GM21528 (cell line): ENCODE data around the gene SUDS3.

Source experiments
- ATAC-seq: cut with Tn5 transposase; IDR thresholded peaks from one replicate; pipeline ENCODE4 v1.9.1; 2021; ENCODE audit warnings: mild to moderate bottlenecking, moderate library complexity; ENCODE audit not compliant: unreplicated experiment, low FRiP score

SUDS3 gene

DNA sequence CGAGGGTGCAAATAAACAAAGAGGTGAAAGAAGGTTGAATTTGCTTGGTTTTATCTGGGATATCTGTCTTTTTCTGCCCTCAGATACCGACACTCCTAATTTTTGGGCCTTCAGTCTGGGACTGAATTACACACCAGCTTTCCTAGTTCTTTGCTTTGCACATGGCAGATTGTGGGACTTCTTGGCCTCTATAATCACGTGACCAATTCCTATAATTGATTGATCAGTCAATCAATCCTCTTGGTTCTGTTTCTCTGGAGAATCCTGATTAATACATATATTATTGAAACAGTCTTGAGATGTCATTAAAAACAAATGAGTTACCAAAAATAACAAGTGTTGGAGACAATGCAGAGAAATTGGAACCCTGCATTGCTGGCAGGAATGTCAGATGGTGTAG is 62.7 kb downstream of the SUDS3 start:
- ATAC-seq, result no peak

GRCh38 chr12:118446247-118446646 is 69.9 kb downstream of the SUDS3 start:
- ATAC-seq, result no peak

GRCh38 chr12:118447181-118447580 is 70.8 kb downstream of the SUDS3 start:
- no peak for ATAC-seq

- no peak for ATAC-seq
Observed at GRCh38 chr12:118448341-118448740, 72.0 kb downstream of the SUDS3 start.

DNA sequence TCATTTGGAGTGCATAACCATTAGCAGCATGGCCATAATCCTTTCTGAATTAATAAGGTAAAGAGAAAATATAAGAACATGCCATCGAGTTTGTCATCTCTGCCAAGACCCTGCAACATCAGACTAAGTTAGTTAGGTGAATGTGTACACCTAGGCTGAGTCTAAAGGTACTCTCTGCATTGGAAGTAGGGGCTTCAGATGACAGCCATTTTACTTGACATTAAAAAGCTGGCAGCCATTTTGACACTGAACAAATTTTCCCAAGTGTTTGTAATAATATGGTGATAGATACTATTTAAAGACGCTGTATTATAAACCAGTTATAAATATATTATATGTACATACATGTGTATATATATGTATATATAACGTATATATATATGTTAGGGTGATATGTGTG is 79.0 kb downstream of the SUDS3 start:
- ATAC-seq, result no peak

GRCh38 chr12:118456741-118457140 is 80.4 kb downstream of the SUDS3 start:
- ATAC-seq, result no peak

GRCh38 chr12:118459110-118459509 is 82.8 kb downstream of the SUDS3 start:
- no peak for ATAC-seq

DNA sequence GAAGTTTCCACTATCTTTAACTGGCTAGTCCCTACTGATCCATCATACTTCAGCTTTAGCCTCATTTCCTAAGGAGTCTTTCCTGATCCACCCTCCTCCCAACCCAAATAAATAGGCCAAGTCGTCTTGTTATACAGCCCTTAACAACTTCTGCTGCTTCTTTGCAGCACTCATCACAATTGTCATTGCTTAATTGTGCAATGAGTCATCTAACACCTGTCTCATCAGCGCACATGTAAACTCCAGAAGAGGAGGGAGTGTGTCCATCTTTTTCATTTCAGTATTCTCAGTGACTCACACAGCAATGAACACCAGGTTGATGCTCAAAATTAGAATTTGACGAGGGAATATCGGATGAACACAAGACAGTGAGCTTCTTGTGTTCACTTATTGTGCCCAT is 87.3 kb downstream of the SUDS3 start:
- no peak for ATAC-seq

GRCh38 chr12:118465706-118466105 is 89.4 kb downstream of the SUDS3 start:
- no peak for ATAC-seq
